Tibial nerve (tissue), 4 donors: Measurements from ENCODE around the gene NEMP2. TPM values are rescaled to one million over a fixed set of nuclear protein-coding genes. Genes with fewer than 3 reads are reported as not detected.

Source experiments
- DNase-seq, 2 donors: peaks; one replicate each; pipeline ENCODE4 v3.0.0-alpha.2; 2019; ENCODE audit warnings: low spot score in 2 of 2
- H3K27ac ChIP-seq, 4 donors: fragments of 200-600 bp; sonication (generic) in 3 of 4; one replicate each; pipeline ENCODE4 v1.5.1; 2017 to 2019; ENCODE audit warnings: mild to moderate bottlenecking in 1 of 4
- H3K27me3 ChIP-seq, 2 donors: fragments of 200-600 bp; sonication (generic) in 1 of 2; one replicate each; pipeline versions ENCODE4 v1.5.1 to v1.6.0; 2017 to 2019
- H3K36me3 ChIP-seq, 3 donors: fragments of 200-600 bp; sonication (generic); one replicate each; pipeline ENCODE4 v1.5.1; 2018 to 2019
- H3K4me1 ChIP-seq, 4 donors: fragments of 200-600 bp; sonication (generic) in 3 of 4; one replicate each; pipeline ENCODE4 v1.5.1; 2017 to 2019
- H3K4me3 ChIP-seq, 4 donors: fragments of 200-600 bp; sonication (generic) in 3 of 4; one replicate each; pipeline ENCODE4 v1.5.1; 2017 to 2019; ENCODE audit warnings: mild to moderate bottlenecking in 1 of 4, moderate library complexity in 1 of 4
- H3K9me3 ChIP-seq, 4 donors: fragments of 200-600 bp; sonication (generic) in 3 of 4; one replicate each; pipeline ENCODE4 v1.5.1; 2017 to 2019
- CTCF ChIP-seq, 5 experiments: fragments of 200-600 bp in 3 of 5; fragments of 450-650 bp in 2 of 5; sonication (generic) in 3 of 5; IDR thresholded peaks; one replicate each; pipeline ENCODE4 v1.5.1; 2016 to 2019; ENCODE audit warnings: antibody characterized with exemption in 5 of 5, mild to moderate bottlenecking in 3 of 5, moderate library complexity in 2 of 5
- EP300 ChIP-seq, 2 donors: sonication (generic); formaldehyde crosslinking; IDR thresholded peaks; one replicate each; pipeline ENCODE4 v1.6.1; 2017; ENCODE audit warnings: antibody characterized with exemption in 2 of 2, mild to moderate bottlenecking in 1 of 2
- POLR2A ChIP-seq, 2 donors: fragments of 450-650 bp; IDR thresholded peaks; one replicate each; pipeline ENCODE4 v1.6.1; 2017; ENCODE audit warnings: antibody characterized with exemption in 2 of 2, mild to moderate bottlenecking in 2 of 2, moderate library complexity in 2 of 2
- WGBS, 2 donors: methylation state at CpG; one replicate each; pipeline ENCODE4 v1.1.5; 2018; 5-methylcytosine and 5-hydroxymethylcytosine counted together
- small RNA-seq: library from RNA; depleted of rRNA; stranded (forward); fragments of <200 nt; gene quantifications from one replicate; pipeline ENCODE3, GENCODE V24; 2016
- total RNA-seq, 4 donors: library from RNA; depleted of rRNA; stranded (reverse); fragments of >200 nt; gene quantifications; one replicate each; pipeline ENCODE4 v1.1.0, GENCODE V29; 2016

The NEMP2 gene
- total RNA-seq, 4 donors from 2014 or later = 1.8 to 7.2 (median 3.1) TPM

- Histone ChIP-seq H3K9me3 (no peaks in the 10 kb centered on the region), H3K27me3 (no peaks in the 10 kb centered on the region), H3K27ac (no peak overlapping the region), H3K36me3 (peaks cover 0 to 27% (median 0%) of the 10 kb centered on the region in 3 donors), H3K4me1 (peaks cover 0 to 2% (median 0%) of the 10 kb centered on the region in 4 donors), H3K4me3 (no peak overlapping the region)
- no peak for TF ChIP-seq CTCF (IDR thresholded peaks at IDR 0.05)
- no peak for TF ChIP-seq POLR2A (IDR thresholded peaks at IDR 0.05)
- 89 to 92% methylated on average over 2 of the region's 2 CpGs for WGBS, 2 donors
- no peak for DNase-seq
Observed at GRCh38 chr2:190457256-190457655, 77.3 kb downstream of the NEMP2 start.

GRCh38 chr2:190456833-190457232, 77.7 kb downstream of the NEMP2 start:
- H3K27ac ChIP-seq = no peak overlapping the region
- peaks cover 0 to 6% (median under 1%) of the 10 kb centered on the region in 4 donors for H3K4me1 ChIP-seq
- no peak for DNase-seq
- no peaks in the 10 kb centered on the region for H3K9me3 ChIP-seq
- 80 to 84% methylated on average over 7 of the region's 7 CpGs for WGBS, 2 donors
- no peak for TF ChIP-seq EP300 (IDR thresholded peaks at IDR 0.05)
- TF ChIP-seq POLR2A (IDR thresholded peaks at IDR 0.05) = no peak
- no peak for TF ChIP-seq CTCF (IDR thresholded peaks at IDR 0.05)
- no peaks in the 10 kb centered on the region for H3K27me3 ChIP-seq
- H3K36me3 ChIP-seq = peaks cover 0 to 27% (median 0%) of the 10 kb centered on the region in 3 donors
- no peak overlapping the region for H3K4me3 ChIP-seq

DNA sequence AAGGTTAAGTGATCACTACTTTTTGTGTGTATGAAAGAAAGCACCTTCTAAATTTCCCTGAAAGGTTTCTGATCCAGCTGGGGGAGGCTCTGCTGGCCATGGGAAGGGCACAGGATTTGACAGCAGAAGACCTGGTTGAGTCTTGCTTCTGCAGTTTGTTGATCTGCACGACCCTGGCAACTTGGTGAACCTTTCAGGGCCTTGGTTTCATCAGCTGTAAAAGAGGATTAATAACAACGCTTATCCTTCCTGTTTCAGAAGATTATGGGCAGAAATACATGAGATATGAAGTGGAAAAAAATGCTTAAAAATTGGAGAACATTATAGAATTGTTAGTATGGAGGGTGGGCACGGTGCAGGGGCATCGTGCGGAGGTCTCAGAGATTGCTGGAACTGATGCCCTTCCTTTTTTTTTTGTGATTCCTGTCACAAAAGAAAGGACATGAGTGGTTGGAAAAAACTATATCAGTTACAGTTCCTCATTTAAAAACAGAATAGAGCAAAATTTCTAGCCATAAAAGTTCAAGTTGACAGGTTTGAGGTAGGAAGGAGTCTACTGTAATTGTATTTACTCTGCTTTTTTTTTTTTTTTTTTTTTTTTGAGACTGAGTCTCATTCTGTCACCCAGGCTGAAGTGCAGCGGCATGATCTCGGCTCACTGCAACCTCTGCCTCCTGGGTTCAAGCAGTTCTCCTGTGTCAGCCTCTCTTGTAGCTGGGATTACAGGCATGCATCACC, 79.0 kb downstream of the NEMP2 start:
- no peak for DNase-seq
- WGBS, 2 donors = 90 to 92% methylated on average over 7 of the region's 7 CpGs
- no peak overlapping the region for H3K4me3 ChIP-seq
- peaks cover 0 to 17% (median 3%) of the 10 kb centered on the region in 4 donors for H3K4me1 ChIP-seq
- no peak for TF ChIP-seq EP300 (IDR thresholded peaks at IDR 0.05)
- no peak for TF ChIP-seq CTCF (IDR thresholded peaks at IDR 0.05)
- no peak for TF ChIP-seq POLR2A (IDR thresholded peaks at IDR 0.05)
- H3K9me3 ChIP-seq = no peaks in the 10 kb centered on the region
- H3K27ac ChIP-seq = no peak overlapping the region
- H3K36me3 ChIP-seq = peaks cover 0 to 27% (median 0%) of the 10 kb centered on the region in 3 donors
- no peaks in the 10 kb centered on the region for H3K27me3 ChIP-seq

DNA sequence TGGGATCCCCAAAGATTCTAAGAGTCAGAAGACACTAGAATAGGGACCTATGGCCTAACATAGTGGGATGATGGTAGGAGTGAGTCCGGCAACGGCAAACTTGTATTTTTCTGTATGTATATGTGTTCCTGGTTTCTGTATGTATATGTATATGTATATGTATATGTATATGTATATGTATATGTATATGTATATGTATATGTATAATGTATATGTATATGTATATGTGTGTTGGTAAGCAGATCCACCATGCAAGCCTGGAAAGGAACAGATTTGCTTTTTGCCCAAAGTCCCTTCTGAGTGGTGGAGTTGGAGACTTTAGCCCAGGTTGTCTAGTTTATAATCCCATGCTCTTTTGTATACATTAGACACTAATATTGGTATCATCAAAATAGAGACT, 79.7 kb downstream of the NEMP2 start:
- Histone ChIP-seq H3K4me3 (no peak overlapping the region), H3K4me1 (peaks cover 0 to 17% (median 3%) of the 10 kb centered on the region in 4 donors), H3K27ac (no peak overlapping the region), H3K9me3 (no peaks in the 10 kb centered on the region), H3K36me3 (peaks cover 0 to 27% (median 0%) of the 10 kb centered on the region in 3 donors), H3K27me3 (no peaks in the 10 kb centered on the region)
- no peak for DNase-seq
- WGBS, 2 donors = 96 to 97% methylated on average over 2 of the region's 2 CpGs
- TF ChIP-seq EP300 (IDR thresholded peaks at IDR 0.05) (no peak), CTCF (IDR thresholded peaks at IDR 0.05) (no peak), POLR2A (IDR thresholded peaks at IDR 0.05) (no peak)

Small RNAs within 50 kb of the gene (small RNA-seq; reads per million reads assigned to genes)
- not detected for gene RN7SKP179

Other genes with a start within 250 kb of the NEMP2 start
- gene HIBCH, start 214.9 kb downstream of the NEMP2 start, total RNA-seq = 10 to 100 TPM; 15.6 to 19.9 (median 17.8) TPM
- 10 to 100 TPM; 14.7 to 21.0 (median 15.8) TPM for gene INPP1, start 191.1 kb downstream of the NEMP2 start, total RNA-seq
- 10 to 100 TPM; 87.1 to 96.6 (median 92.4) TPM for gene MFSD6, start 126.4 kb downstream of the NEMP2 start, total RNA-seq
- 10 to 100 TPM; 63.3 to 84.3 (median 70.6) TPM for gene NAB1, start 114.4 kb upstream of the NEMP2 start, total RNA-seq